Endodermal cell (in vitro differentiated cells): ENCODE data around the gene RPS10. TPM values are rescaled to one million over a fixed set of nuclear protein-coding genes. Genes with fewer than 3 reads are reported as not detected.

Source experiments
- DNase-seq: peaks from one replicate; pipeline ENCODE4 v3.0.0-alpha.2; 2017
- H3K27ac ChIP-seq: 2 replicates; pipeline ENCODE4 v1.5.1; 2013; ENCODE audit warnings: mild to moderate bottlenecking, low read depth, low read length, moderate library complexity
- H3K27me3 ChIP-seq: 2 replicates; pipeline ENCODE4 v1.6.1; 2013; ENCODE audit warnings: mild to moderate bottlenecking, low read length, moderate library complexity; ENCODE audit not compliant: insufficient read depth, control insufficient read depth, poor library complexity, severe bottlenecking
- H3K36me3 ChIP-seq: 2 replicates; pipeline ENCODE4 v1.7.0; 2013; ENCODE audit warnings: mild to moderate bottlenecking, low read length, moderate library complexity; ENCODE audit not compliant: control insufficient read depth, insufficient read depth
- H3K4me1 ChIP-seq: one replicate; pipeline ENCODE4 v1.7.0; 2013; ENCODE audit warnings: low read length; ENCODE audit not compliant: control insufficient read depth, insufficient read depth
- H3K4me3 ChIP-seq: 2 replicates; pipeline ENCODE4 v1.5.1; 2013; ENCODE audit warnings: mild to moderate bottlenecking, low read length, moderate library complexity
- H3K9ac ChIP-seq: 2 replicates; pipeline ENCODE4 v1.6.1; 2013; ENCODE audit warnings: mild to moderate bottlenecking, low read length, moderate library complexity; ENCODE audit not compliant: poor library complexity, severe bottlenecking; ENCODE audit errors: extremely low read depth
- H3K9me3 ChIP-seq: 2 replicates; pipeline ENCODE4 v1.6.1; 2013; ENCODE audit warnings: mild to moderate bottlenecking, low read length, moderate library complexity; ENCODE audit not compliant: control insufficient read depth
- H3K27ac Mint-ChIP-seq: 2 replicates; pipeline ENCODE4 v1.8.0; 2020; ENCODE audit warnings: mixed read lengths
- H3K27me3 Mint-ChIP-seq: 2 replicates; pipeline ENCODE4 v1.8.0; 2021; ENCODE audit warnings: mild to moderate bottlenecking, mixed read lengths; ENCODE audit not compliant: insufficient read depth
- H3K36me3 Mint-ChIP-seq: 2 replicates; pipeline ENCODE4 v1.8.0; 2020; ENCODE audit warnings: low read depth, mixed read lengths
- H3K4me1 Mint-ChIP-seq: 2 replicates; pipeline ENCODE4 v1.8.0; 2020; ENCODE audit warnings: mixed read lengths
- H3K4me3 Mint-ChIP-seq: 2 replicates; pipeline ENCODE4 v1.8.0; 2020; ENCODE audit warnings: mild to moderate bottlenecking, moderate library complexity, mixed read lengths
- H3K9me3 Mint-ChIP-seq: 2 replicates; pipeline ENCODE4 v1.8.0; 2020; ENCODE audit warnings: mild to moderate bottlenecking, mixed read lengths
- WGBS, 2 experiments: methylation state at CpG; one replicate each; pipeline versions ENCODE4 v1.1.5 to v1.1.7; 2013; ENCODE audit warnings: missing lambda C conversion rate in 2 of 2, mixed read lengths in 1 of 2; ENCODE audit not compliant: insufficient coverage in 1 of 2, insufficient read length in 1 of 2; 5-methylcytosine and 5-hydroxymethylcytosine counted together
- total RNA-seq, 2 donors: library from RNA; stranded (reverse); fragmentation: NEBNext Ultra II Directional in 1 of 2; extraction: Animal tissue kit (Norgen Biotek cat#: 25700) in 1 of 2; gene quantifications; 2 replicates in 1 of 2; 3 replicates in 1 of 2; pipeline ENCODE4 v1.2.1, GENCODE V29; 2021
- TF ChIP-seq, protein P1 (sequence below): fragments of 200-600 bp; sonication (generic); conservative IDR thresholded peaks from 2 replicates; pipeline ENCODE4 v1.5.0; 2021; ENCODE audit warnings: antibody characterized with exemption, mild to moderate bottlenecking

Gene RPS10
- total RNA-seq, 2 donors from 2014 or later = 1,892 to 2,030 TPM

DNA sequence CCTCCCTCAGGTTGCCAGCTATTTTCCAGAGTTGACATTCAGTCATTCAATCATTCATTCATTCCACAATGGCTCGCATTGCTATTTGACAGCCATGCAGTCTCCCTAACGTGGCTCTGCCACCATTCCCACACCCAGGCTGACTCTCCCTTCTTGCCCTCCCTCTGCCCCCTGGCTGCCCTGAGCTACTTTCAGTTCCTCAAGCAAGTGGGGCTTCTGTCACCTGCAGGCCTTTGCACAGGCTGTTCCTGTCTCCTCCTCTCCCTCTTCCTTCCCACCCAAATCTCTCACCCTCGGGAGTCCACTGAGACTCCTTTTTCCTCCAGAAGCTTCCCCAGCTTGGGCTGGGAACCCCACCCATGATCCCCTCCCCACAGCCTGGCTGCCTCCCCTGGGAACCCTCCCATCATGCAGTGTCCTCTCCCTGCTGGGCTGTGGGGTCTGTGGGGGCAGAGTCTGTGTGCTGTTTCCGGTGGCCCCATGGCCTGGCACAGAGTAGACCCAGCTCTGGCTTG lies 42.6 kb upstream of the RPS10 start:
- H3K9me3 Mint-ChIP-seq = peaks cover 5% of the 10 kb centered on the region
- no peak overlapping the region for H3K27ac Mint-ChIP-seq
- Histone ChIP-seq H3K36me3 (no peaks in the 10 kb centered on the region), H3K4me3 (no peak overlapping the region), H3K9me3 (no peaks in the 10 kb centered on the region), H3K27me3 (peaks cover 6% of the 10 kb centered on the region), H3K4me1 (peaks cover 4% of the 10 kb centered on the region), H3K9ac (no peak overlapping the region), H3K27ac (no peak overlapping the region)
- H3K36me3 Mint-ChIP-seq = no peaks in the 10 kb centered on the region
- peaks cover 10% of the 10 kb centered on the region for H3K27me3 Mint-ChIP-seq
- DNase-seq = no peak
- H3K4me1 Mint-ChIP-seq = peaks cover 6% of the 10 kb centered on the region
- 82 to 89% methylated on average over 2 to 4 of the region's 4 CpGs for WGBS, 2 experiments
- TF ChIP-seq, protein P1, sequence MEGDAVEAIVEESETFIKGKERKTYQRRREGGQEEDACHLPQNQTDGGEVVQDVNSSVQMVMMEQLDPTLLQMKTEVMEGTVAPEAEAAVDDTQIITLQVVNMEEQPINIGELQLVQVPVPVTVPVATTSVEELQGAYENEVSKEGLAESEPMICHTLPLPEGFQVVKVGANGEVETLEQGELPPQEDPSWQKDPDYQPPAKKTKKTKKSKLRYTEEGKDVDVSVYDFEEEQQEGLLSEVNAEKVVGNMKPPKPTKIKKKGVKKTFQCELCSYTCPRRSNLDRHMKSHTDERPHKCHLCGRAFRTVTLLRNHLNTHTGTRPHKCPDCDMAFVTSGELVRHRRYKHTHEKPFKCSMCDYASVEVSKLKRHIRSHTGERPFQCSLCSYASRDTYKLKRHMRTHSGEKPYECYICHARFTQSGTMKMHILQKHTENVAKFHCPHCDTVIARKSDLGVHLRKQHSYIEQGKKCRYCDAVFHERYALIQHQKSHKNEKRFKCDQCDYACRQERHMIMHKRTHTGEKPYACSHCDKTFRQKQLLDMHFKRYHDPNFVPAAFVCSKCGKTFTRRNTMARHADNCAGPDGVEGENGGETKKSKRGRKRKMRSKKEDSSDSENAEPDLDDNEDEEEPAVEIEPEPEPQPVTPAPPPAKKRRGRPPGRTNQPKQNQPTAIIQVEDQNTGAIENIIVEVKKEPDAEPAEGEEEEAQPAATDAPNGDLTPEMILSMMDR = no peak
- no peak overlapping the region for H3K4me3 Mint-ChIP-seq

DNA sequence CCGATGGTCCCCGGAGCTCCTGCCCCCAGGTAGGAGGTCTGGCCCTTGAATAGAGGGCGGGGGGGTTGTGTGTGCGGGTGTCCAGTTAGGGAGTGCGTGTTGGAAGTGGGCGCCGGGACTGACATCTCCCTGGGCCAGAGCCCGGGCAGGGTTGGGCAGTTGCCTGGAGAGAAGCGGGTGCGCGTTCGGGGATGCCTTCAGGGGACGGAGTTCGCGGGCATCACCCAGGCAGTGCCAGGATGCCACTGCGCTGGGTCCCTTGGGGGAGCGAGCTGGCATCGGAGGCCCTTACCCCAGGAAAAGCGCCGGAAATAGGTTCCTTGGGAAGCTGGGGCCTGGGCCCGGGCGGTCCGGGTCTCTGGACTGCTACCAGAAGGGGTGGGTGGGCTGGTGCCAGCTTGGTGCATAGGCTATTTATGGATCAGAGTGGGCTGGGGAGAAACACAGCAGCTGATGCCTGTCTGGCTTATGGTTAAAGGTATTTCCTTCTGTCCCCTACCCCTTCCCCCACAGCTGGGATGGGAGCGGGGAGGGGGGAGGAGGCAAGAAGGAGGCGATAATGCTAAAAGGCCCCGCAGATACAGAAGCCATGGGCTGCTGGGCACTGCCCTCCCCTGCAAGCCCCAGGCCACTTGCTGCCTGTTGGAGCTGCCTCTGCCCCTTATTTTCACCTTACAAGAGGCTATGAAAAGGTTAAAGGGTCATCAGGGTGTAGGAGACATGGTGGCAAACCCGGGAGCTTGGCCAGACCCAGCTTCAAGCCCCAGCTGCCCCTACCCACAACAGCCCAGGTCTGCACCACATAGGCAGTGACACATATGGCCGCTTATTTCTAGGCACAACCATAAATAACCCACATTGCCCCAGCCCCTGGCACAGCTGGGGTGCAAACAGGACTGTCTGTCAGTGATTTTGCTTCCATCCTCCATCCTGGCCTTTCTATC lies 40.6 kb upstream of the RPS10 start:
- H3K27ac Mint-ChIP-seq = no peak overlapping the region
- H3K9me3 ChIP-seq = no peaks in the 10 kb centered on the region
- peaks cover 6% of the 10 kb centered on the region for H3K27me3 ChIP-seq
- no peaks in the 10 kb centered on the region for H3K9me3 Mint-ChIP-seq
- H3K4me1 Mint-ChIP-seq = peaks cover 12% of the 10 kb centered on the region
- peaks cover 10% of the 10 kb centered on the region for H3K27me3 Mint-ChIP-seq
- DNase-seq = no peak
- peak overlapping the region; percentile 71 for H3K4me3 Mint-ChIP-seq
- H3K4me1 ChIP-seq = peaks cover 4% of the 10 kb centered on the region
- H3K36me3 ChIP-seq = no peaks in the 10 kb centered on the region
- H3K36me3 Mint-ChIP-seq = no peaks in the 10 kb centered on the region
- H3K9ac ChIP-seq = peak overlapping the region; percentile 47
- peak overlapping the region; percentile 78 for H3K4me3 ChIP-seq
- no peak overlapping the region for H3K27ac ChIP-seq
- 33 to 37% methylated on average over 17 to 28 of the region's 28 CpGs for WGBS, 2 experiments
- TF ChIP-seq, protein P1 = no peak

DNA sequence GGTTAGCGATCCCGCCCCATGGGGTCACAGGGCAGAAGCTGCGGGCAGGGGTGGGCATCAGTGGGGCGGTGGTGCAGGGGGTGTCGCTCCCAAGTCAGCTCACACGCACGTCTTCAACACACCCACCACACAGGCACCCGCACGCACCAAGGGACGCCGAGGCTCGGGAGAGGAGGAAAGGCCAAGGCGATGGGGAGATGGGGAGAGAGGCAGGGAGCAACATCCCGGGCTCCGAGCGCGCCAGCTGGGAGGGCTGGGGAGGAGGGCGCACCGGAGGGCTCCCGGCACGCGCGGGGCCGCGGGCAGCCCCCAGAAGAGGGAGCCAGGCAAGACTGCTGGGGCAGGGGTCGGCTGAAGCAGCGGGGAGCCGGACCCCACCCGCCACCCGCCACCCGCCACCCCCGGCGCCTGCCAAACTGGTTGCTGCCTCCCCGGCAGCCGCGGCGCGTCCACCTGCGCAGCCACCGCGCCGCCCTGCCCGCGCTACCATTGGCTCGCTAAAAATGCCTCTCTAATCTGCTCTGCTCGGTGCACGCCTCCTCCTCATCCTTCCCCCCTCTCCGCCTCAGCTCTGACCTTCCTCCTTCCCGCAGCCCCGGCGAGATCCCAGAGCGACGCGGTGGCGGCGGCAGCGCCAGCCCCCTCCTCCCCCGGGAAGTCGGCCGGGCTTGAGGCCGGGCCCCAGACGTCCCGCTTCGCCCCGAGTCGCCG lies 39.8 kb upstream of the RPS10 start, which contains the start of gene PACSIN1:
TSS of gene PACSIN1 (plus strand) at position 546 of the 711 bp plus-strand sequence. CDS start 60,230 bp downstream, outside the sequence.
- TF ChIP-seq, protein P1 = no peak
- Histone ChIP-seq H3K4me3 (peak within 1 kb of the TSS; percentile 78), H3K27me3 (peaks cover 6% of the 10 kb centered on the region), H3K9ac (peak within 1 kb of the TSS; percentile 47), H3K9me3 (no peaks in the 10 kb centered on the region), H3K27ac (no peak within 1 kb of the TSS), H3K4me1 (peaks cover 4% of the 10 kb centered on the region), H3K36me3 (no peaks in the 10 kb centered on the region)
- Mint-ChIP-seq H3K27me3 (peaks cover 10% of the 10 kb centered on the region), H3K4me1 (peaks cover 12% of the 10 kb centered on the region), H3K9me3 (no peaks in the 10 kb centered on the region), H3K27ac (peak within 1 kb of the TSS; percentile 48), H3K4me3 (peak within 1 kb of the TSS; percentile 71), H3K36me3 (no peaks in the 10 kb centered on the region)
- DNase-seq = peak; percentile 92
- WGBS, 2 experiments = 0 to 2% methylated on average over 2 to 62 of the region's 67 CpGs
